AG09309 (cell line): ENCODE results near the gene SLC5A5.

Experiments
- DNase-seq: peaks from one replicate; pipeline ENCODE4 v3.0.0-alpha.2; 2010; ENCODE audit warnings: low read depth
- H3K4me3 ChIP-seq: 2 replicates; pipeline ENCODE4 v1.5.1; 2011; ENCODE audit warnings: mild to moderate bottlenecking, low read depth, low read length, moderate library complexity; ENCODE audit not compliant: control insufficient read depth
- TF ChIP-seq, protein P1 (sequence below): IDR thresholded peaks from 2 replicates; pipeline ENCODE4 v1.5.1; 2011; ENCODE audit warnings: mild to moderate bottlenecking, low read depth, low read length, inconsistent platforms; ENCODE audit not compliant: insufficient read depth, control insufficient read depth; ENCODE audit errors: missing control alignments

SLC5A5 gene

DNA sequence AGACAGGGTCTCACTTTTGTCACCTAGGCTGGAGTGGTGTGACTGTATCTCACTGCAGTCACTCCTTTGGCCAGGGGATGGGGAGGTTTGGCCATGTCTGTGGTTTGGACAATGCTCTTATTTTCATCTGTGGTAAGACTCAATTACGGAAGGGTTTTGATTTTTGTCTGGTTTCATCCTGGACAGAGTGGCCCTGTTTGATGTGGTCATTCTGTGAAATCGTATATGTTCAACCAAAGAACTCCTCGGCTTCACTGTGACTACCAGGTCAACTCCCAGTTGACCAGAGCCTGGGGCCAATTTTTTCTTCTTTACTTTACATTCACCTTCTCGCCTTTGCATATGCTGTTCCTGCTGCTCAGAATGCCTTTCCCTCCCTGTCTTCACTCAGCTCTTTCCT, 54.3 kb downstream of the SLC5A5 start:
- no peak for DNase-seq
- TF ChIP-seq, protein P1, sequence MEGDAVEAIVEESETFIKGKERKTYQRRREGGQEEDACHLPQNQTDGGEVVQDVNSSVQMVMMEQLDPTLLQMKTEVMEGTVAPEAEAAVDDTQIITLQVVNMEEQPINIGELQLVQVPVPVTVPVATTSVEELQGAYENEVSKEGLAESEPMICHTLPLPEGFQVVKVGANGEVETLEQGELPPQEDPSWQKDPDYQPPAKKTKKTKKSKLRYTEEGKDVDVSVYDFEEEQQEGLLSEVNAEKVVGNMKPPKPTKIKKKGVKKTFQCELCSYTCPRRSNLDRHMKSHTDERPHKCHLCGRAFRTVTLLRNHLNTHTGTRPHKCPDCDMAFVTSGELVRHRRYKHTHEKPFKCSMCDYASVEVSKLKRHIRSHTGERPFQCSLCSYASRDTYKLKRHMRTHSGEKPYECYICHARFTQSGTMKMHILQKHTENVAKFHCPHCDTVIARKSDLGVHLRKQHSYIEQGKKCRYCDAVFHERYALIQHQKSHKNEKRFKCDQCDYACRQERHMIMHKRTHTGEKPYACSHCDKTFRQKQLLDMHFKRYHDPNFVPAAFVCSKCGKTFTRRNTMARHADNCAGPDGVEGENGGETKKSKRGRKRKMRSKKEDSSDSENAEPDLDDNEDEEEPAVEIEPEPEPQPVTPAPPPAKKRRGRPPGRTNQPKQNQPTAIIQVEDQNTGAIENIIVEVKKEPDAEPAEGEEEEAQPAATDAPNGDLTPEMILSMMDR, result no peak
- no peak overlapping the region for H3K4me3 ChIP-seq

- TF ChIP-seq, protein P1, result no peak
- no peak overlapping the region for H3K4me3 ChIP-seq
Measured at GRCh38 chr19:17929056-17929455, 57.3 kb downstream of the SLC5A5 start.

DNA sequence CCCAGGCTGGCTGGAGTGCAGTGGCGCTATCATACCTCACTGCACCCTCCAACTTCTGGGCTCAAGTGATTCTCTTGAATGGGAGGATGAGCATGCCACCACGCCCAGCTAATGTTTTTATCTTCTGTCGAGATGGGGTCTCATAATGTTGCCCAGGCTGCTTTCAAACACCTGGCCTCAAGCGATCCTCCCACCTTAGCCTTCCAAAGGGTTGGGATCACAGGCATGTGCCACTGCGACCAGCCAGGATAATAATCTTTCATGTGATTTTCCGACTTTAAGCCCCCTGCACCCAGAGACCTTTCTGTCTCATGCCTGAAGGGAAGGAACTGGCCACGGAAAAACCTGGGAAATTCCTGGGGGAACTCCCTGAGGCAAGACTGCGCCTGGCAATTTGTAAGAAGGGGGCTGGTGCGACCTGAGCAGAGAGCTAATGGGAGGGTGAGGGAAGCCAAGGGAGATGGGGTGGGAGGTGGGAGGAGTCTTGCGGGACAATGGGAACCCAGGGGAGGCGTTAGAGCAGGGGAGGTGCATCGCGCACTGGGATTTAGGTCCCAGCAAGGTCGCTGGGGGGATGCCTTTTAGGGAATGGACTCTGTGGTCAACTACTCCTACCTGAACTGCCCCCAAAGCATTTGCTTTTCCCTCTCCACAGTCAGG, 59.9 kb downstream of the SLC5A5 start:
- no peak for DNase-seq
- TF ChIP-seq, protein P1, result no peak
- H3K4me3 ChIP-seq, result no peak overlapping the region

More at GRCh38 chr19:17929056-17929455, 57.3 kb downstream of the SLC5A5 start:
- DNase-seq, result no peak

DNA sequence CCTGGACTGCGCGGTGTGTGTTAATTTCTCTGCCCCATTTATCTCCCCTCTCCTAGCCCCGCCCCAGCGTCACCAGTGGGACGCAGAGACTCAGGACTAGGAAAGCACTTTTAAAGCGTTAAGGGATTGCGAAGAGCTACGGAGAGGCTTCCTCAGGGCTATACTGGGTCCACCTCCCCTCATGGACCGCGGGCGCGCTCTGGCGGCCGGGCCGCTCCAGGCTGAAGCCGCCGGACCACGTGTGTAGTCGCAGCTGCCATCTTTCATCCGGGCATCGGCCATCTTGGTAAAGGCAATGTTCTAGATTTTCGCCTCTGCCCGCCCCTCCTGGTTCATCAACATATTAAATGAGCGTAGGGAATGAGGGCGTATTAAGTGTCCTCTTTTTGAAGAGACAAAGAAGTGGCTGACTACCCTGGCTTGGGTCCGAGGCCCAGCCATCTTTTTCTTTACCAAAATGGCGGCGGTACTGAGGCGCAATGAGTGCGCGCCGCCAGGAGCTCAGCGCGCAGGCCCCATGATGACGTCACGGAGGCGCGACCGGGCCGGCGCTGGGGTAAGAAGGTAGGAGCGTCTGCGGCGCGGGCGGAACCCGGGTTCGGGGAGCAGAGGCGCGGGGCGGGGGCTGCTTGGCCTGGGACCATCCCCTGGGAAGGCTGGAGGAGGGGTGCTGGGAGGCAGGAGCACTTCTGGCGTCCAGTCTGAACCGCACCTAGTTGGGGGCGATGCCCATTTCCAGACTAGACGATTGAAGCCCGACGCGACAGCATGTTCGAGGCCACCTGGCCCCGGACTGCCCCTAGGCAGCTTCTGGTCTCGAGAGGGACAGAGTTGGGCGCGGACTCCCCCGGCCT, 61.0 kb downstream of the SLC5A5 start, which contains the start of gene CCDC124:
TSS of gene CCDC124 (plus strand) at position 531 of the 854 bp plus-strand sequence. CDS start 3,406 bp downstream, outside the sequence.
- TF ChIP-seq, protein P1, result peak; percentile 97
- DNase-seq, result peak; percentile 55

DNA sequence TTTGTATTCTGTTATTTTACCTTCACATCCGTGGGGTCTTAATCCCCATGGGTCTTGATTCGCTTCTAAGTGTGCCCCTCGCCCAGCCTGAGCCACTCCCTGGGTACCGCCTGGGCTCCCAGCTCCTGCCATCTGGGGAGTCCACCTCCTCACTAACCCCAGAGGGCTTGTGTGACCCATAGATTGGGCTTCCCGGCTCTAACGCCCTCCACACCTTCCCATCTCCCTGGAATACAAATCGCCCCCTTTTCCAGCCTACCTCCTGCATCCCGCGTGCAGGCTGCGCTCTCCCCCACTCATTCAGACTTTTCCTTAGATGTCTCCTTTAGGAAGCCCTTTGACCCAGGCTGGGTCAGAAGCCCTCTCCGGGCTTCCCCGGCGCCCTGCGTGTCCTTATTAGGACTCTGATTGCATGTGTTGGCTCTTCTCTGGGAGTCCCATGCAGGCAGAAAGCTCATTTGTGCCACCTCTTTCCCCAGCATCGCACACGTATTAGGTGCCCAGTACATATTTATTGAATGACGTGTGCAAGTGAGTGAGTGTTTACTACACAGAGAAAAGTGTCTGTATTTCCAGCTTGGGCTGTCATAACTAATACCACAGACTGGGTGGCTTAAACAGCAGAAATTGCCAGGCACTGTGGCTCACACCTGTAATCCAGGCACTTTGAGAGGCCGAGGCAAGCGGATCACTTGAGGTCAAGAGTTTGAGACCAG, 61.8 kb downstream of the SLC5A5 start:
- TF ChIP-seq, protein P1, result no peak
- H3K4me3 ChIP-seq, result peak overlapping the region; percentile 92
- no peak for DNase-seq

More for the DNA sequence above, 61.0 kb downstream of the SLC5A5 start, which contains the start of gene CCDC124:
- H3K4me3 ChIP-seq, result peak within 1 kb of the TSS; percentile 92

DNA sequence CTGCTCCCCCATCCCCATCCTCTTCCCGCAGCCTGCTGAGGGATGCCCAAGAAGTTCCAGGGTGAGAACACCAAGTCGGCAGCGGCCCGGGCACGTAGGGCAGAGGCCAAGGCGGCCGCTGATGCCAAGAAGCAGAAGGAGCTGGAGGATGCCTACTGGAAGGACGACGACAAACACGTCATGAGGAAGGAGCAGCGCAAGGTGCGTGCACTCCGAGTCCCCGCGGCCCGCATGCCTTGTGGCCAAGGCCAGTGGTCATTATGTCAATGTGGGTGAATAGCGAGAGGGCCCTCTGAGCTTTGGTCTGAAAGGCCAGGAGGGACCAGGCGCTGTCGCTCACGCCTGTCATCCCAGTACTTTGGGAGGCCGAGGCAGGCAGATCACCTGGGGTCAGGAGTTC, 64.6 kb downstream of the SLC5A5 start:
- TF ChIP-seq, protein P1, result no peak

More for the DNA sequence above, 64.6 kb downstream of the SLC5A5 start:
- no peak for DNase-seq
- no peak overlapping the region for H3K4me3 ChIP-seq
